Stimulated activated CD8-positive, alpha-beta memory T cell treated with anti-CD3 and anti-CD28 coated beads, Interleukin-4, amount 100 ng/mL, for 48 hours (primary cell): Measurements from ENCODE around the gene WDR76.

Experiments used
- DNase-seq: peaks from one replicate; pipeline ENCODE4 v3.0.0-alpha.2; 2020

WDR76 gene

GRCh38 chr15:43915631-43916325 lies 89.0 kb downstream of the WDR76 start:
- no peak for DNase-seq

- no peak for DNase-seq
Measured at GRCh38 chr15:43916326-43916660, 89.5 kb downstream of the WDR76 start.
